HG03558 (cell line): Measurements from ENCODE around the gene FAM163A.

ENCODE experiments used
- ATAC-seq: cut with Tn5 transposase; IDR thresholded peaks from one replicate; pipeline ENCODE4 v1.9.1; 2021; ENCODE audit warnings: moderate number of reproducible peaks; ENCODE audit not compliant: unreplicated experiment; ENCODE audit errors: extremely low read depth

FAM163A gene

DNA sequence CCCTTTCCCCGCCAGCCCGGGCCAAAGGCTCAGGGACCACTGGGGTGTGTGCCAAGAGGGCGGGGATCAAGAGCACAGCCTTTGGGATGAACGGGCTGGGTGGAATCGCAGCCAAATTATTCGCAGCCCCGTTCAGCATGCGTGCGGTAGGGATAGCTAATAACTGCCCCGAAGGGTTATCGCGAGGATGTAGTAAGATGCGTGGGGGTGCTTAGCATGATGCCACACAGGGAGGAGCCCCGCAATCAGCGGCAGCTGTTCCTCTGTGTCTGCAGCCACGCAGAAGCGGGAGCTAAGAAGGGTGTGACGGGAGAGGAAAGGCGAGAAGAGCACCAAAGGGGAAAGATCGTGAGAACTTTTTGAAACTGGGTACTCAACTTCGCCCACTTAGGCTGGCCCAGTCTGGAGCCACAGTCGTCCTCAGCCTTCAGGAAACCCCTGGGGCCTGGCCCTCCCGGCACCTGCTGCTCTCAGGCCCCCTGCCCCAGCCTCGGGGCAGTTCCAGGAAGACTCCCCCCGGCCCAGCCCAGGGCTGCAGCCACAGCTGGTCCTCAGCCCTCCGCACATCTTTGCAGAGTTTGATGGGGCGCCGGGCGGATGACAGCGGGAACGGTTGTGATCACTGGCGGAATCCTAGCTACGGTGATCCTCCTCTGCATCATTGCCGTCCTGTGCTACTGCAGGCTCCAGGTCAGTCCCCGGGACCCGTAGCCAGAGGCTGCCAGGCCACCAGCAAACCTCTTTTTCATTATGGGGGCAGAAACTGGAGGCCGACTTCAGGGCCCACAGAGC lies 69.6 kb downstream of the FAM163A start:
- ATAC-seq = no peak

DNA sequence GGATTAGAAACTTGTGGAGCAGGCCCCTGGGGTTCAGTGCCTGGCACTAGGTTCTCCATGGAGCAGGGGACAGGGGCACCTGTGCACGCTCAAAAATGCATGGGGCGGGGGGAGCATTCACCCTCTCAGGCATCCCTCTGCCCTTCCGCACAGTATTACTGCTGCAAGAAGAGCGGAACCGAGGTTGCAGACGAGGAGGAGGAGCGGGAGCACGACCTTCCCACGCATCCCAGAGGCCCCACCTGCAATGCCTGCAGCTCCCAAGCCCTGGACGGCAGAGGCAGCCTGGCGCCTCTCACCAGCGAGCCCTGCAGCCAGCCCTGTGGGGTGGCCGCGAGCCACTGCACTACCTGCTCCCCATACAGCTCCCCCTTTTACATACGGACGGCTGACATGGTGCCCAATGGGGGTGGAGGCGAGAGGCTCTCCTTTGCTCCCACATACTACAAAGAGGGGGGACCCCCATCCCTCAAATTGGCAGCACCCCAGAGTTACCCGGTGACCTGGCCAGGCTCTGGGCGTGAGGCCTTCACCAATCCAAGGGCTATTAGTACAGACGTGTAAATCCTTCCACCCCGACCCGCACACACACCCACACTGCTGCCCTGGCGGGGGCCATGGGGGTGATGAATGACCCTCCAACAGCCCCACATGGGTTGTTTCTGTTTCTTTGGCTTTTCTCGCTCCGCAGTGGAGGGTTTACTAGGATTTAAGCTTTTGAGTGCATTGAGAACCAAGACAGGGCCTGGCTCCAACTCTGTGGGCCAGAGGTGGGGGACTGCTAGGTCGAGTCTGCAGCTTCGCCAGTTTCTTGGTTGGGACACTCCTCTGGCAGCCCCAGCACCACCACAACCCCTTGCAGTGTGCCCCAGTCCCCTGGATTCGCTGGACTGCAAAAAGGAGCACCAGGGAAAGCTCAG lies 70.8 kb downstream of the FAM163A start:
- no peak for ATAC-seq

DNA sequence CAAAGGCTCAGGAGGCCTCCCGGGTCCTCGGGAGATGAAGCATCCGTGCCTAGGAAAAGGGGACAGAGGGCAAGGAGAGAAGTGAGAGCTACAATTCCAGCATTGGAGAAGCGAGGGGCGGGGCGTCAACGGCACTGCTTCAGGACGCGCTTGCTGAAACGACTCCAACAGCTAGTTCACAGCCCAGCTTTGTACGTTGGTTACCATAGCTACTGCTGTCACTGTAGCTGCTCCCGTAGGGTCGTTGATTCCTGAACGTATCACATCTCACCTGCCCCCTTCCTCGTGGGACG lies 71.4 kb downstream of the FAM163A start:
- ATAC-seq = no peak

DNA sequence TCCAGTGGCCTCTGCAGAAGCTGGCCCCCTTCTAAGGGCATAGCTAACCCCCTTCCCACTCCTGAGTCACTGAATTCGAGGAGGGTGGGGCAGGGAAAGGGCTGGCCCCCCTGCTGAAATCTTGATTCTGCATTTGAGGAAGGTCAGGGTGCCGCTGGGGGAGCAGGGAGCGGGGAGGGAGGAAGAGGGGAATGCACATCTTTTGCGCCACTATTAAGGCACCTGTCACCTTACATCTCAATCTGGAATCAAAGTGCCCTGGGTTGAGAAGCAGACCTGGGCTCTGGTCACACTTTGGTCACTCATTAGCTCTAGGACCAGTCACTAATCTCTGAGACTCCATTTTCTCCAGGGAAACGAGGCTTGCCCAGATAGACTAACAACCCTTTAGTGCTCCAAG lies 72.5 kb downstream of the FAM163A start:
- ATAC-seq = no peak

DNA sequence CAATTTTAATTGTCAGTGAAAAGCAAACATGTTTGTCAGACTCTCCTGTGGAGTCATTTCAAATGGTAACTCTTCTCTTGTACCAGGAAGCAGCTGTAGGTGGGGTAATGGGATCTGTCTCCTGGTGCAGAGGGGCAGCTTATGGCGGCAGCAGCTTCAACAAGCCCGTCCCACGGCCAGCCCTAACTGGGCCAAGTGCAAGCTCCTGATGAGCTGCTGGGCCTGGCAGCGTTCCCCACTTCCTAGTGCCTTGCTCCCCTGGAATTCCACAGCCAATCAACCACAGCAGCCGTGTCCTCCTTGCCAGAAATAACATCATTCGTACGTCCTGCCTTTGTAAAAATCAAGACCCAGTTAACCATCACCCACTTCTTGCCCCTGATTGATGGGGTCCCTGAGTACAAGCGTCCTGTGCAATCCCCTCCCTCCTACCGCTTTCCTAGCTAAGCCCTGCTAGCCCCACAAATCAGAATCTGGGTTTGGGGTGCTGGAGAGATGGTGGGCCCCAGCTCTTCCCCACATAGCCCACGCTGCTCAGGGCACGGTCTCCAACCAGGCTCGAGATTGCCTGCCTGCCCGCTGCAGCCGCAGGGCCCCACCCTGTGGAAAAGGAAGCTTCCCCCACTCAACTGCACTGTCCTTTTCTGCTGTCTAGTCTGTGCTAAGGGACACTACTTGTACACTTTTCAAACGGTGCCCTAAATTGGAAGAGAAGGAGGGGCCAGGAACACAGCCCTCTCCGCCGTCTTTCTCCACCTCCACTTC lies 73.3 kb downstream of the FAM163A start:
- ATAC-seq = no peak

DNA sequence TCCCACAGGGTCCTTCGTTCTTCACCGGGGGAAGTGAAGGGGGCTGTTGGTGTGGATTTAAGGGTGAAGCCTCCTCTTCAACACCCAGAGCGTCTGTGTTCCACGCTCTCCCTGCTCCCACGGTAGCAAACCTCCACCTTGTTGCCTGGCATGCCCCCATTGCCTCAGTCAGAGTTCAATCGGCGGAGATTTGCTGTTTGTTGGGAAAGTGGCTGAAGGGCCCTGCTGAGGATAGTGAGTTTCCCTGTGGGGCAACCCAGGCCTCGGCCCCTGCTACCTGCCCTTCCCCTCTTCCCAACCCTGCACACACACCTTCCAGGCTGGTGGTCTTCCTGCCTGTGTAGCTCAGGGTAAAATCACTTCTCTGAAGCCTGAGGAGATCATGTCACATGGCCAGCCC lies 74.0 kb downstream of the FAM163A start:
- no peak for ATAC-seq

DNA sequence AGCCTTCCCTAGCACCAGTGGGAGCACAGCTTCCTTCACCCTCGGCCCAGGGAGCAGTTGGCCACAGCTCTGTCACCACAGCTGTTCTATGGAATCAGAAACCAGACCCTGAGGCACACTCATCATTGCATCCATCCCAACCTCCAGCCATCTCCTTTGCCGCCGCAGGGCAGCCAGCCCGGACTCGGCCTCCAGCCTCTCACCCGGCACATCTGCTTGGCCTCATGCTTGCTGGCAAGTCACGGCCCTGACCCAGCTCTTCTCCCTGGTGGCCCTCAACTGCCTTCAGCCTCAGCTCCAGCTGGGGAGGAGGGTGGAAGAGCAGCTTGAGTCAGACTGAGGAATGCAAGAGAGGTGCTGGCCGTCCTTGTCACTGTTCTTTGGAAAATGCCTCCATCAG lies 74.7 kb downstream of the FAM163A start:
- ATAC-seq = no peak

DNA sequence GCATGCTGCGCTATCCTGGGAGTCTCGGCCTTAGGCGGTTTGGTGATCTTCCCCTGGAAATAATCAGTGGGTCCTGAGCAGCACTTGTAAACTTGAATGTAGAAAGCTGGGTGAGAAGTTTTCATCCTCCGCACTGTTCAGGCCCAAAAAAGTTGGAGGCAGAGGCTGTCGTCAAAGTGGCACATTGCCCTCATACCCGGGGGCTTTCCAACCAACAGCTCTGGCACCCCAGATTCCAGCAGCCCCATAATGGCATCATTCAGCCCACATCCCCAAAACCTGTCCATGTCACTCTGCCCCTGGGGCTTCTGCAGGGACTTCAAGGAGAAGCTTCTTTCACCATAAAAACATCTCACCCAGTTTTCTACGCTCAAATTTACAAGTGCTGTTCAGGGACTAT lies 75.2 kb downstream of the FAM163A start:
- ATAC-seq = no peak

DNA sequence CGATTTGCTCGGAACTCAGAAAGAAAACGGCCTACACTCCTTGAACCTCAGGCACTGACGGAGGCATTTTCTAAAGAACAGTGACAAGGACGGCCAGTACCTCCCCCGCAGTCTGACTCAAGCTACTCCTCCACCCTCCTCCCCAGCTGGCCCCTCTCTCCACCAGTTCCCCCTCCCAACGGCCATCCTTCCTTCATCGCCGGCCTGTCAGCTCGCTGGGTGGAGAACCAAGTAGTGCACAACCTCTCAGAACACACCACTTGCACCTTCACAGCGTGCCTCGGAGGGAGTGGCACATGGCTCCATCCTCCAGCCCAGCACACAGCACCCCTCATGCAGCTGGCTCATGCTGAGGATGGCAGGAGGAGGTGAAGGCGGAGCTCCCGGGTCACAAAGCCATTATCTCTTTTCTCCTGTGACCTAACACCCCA lies 75.7 kb downstream of the FAM163A start:
- no peak for ATAC-seq

DNA sequence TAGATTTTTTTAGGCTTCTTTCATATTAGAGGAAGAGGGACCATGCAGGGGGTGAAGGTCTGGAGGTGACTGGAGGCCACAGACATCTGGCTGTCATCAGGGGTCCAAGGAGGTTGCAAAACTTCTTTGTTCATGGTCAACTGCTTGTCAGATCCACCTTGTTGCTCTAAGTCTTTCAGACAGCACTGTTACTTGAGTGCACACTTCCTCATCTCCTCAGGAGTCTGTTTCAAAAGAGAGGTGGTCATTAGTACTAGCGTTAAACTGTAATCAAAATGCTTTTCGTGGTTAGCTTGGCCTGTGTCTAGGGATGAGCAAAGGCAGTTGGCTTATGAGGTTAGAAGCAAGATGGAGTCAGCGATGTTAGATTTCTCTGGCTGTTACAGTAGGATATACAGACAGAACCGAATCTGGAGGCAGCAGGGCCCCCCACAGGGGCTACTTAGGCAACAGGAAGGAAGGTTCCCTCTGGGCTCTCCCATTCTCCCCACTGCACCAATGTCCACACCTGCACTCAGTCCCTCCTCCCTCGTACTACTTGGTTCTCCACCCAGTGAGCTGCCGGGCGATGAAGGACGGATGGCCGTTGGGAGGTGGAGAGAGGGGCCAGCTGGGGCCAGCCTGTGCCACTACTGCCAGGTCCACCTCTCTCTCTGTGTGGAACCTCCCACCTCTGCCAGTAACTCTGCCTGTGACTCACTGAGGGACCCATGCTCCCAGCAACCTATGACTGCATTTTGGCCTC lies 77.3 kb downstream of the FAM163A start:
- no peak for ATAC-seq

DNA sequence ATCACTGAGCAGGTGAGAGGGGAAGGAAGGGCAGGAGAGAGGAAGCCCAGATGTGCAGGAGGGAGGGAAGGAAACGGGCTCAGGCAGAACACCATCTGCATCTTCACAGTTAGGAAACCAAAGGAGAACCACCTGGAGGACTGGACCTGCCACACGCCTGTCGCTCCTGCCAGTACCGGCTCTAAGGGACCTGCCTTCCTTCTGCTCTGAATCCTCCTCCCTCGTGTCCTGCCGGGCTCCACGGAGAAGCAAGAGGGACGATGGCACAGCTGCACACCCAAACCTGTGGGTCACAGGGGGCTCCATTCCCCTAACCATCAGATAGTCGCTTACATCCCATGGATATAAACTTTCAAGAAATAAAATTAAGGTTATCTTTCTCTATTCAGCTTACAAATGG lies 78.4 kb downstream of the FAM163A start:
- ATAC-seq = no peak

DNA sequence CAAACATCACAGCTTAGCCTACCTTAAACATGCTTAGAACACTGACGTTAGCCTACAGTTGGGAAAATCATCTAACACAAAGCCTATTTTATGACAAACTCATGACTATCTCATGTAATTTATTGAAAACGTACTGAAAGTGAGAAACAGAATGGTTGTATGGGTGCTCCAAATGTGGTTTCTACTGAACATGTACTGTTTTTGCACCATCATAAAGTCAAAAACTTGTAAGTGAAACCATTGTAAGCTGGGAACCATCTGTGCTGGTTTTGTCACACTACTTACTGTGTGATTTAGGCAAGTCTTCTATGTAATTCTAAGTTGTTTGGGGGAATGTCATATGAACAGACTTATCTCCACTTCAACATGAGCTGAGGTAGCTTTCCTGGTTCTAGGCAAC lies 79.0 kb downstream of the FAM163A start:
- ATAC-seq = no peak

DNA sequence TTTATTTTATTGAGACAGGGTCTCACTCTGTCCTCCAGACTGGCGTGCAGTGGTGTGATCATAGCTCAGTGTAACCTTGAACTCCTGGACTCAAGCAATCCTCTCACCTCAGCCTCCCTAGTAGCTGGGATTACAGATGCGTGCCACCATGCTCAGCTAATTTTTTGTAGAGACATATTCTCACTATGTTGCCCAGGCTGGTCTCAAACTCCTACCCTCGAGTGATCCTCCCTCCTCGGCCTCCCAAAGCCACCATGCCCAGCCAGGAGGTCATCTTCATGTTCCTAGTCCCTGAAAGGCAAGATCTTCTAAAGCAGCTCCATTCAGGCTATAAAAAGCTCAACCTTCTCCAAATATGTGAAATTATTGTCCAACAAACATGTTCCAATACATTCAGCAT lies 80.6 kb downstream of the FAM163A start:
- no peak for ATAC-seq

DNA sequence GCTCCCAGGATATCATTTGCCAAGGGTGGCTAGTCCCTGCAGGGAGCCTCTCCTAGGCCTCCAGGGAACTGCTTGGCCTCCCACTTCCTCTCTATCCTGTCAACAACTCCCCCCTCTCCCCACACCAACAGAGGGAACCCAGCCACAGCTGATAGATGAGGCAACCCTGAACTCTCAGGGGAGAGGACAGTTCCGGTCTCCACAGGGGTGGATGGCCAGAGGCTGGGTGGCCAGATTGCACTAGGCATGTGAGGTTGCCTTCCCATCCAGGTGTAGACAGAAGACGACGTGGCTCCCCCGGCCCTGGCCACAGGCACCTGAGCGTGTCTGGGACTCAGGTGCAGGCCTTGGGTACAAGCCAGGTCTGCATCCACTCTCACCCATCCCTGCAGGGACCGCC lies 81.2 kb downstream of the FAM163A start:
- no peak for ATAC-seq

DNA sequence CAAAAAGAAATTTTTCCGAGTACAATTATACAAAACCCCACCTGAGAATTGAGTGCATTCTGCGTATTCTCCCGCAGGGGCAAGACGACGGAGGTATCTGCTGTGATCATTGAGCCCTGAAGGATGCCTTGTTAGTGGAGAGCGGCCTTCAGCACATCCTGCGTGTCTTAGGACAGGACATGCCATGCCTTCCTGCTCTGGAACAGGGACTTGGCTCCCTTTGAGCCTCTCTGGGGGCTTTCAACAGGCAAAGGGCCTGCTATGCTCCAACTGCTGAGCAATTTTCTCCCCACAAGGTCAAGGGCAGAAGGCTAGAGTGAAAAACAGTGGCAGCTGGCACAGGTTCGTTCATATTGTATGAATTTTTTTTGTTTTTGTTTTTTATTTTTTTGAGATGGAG lies 82.1 kb downstream of the FAM163A start:
- ATAC-seq = no peak

DNA sequence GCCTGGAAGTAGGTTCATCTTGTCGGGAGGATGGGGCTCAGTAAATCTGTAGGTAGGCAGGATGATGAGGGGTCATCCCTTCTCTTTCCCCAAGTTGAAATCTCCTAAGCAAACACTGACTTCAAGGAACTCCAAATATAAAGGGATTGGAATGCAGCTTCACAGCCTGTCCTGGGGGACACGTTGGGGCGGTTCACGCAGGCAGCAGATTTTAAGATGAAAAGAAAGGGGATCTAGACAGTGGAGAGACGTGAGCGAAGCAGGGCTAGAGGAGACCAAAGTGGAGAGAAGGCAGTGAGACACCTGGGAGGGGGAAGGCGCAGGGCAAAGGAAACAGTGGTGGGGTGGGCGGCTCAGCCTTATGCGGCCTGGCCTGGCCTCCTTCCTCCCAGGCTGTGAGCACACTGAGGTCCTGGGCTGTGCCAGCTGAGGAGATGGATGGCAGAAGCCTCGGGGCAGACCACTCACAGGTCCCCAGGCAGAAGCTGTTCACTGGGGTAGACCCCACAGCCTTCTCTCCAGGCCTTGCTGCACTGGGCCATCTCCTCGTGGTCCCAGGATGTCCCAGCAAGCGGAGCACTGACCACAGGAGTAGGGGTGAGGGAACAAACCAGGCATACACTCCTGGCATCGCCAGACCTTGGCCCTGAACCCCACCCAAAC lies 82.8 kb downstream of the FAM163A start:
- ATAC-seq = no peak

DNA sequence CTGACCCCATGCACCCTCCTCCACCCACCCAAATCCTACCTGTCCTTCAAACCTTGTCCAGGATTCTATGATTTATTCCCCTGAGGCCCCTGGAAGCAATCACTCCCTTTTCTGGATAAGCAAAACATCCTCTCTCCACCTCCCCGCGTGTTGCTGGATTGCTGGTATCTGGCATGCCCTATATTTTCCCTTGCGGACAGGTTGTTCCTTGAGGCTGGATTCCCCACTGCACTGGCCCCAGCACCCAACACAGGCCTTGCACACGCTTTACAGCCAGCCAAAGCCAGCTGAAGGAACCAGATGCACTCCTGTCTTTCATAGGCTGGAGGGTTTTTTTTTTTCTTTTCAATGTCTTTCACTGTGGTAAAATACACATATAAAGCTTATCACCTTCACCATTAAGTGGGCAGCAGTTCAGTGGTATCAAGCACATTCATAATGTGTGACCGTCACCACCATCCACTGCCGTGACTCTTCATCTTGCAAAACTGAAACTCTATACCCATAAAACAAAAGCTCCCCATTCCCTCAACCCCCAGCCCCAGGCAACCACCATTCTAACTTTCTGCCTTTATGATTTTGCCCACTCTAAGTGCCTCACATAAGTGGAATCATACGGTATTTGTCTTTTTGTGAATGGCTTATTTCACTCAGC lies 83.7 kb downstream of the FAM163A start:
- ATAC-seq = no peak

DNA sequence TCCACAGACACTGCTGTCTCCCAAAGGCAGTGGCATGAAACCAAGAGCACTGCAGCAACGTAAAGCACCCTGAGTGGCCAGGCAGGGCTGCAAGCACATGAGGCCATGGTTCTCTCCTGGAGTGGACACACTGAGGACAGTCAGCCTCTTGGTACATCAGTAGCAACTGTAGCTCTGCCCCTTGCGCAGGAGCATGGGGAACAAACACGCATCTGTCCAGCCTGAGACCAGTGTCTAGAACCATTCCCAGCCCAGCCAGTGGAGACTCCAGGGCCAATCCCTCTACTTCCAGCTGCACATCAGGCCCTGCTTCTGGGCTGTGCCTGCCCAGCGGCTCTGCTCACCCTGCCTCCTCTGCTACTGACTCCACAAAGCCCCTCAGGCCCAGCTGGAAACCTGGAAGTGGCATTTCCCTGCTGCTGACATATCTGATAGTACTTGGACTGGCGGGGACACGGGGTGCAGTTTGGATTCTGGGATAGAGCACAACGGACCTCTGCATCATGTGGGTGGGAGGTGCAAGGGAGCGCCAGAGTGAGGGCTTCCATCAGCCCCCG lies 85.5 kb downstream of the FAM163A start:
- no peak for ATAC-seq

DNA sequence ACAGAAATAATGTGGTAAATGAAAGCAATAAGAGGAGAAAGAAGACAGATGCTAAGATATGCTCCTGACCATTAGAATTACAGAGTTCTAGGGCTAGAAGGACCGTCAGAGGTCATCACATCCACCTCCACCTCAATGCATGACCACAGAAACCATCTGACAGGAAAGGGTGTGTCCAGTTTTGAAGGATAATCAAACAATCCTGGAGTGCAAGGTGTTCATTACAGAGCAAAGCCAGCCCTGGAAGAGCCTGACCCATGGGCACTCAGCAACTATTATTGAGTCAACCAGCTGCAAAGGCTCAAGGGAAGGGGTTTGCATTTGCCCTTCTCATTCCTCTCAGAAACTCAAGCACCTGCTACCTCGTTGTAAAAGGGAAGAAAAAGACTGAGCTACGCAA lies 88.1 kb downstream of the FAM163A start:
- no peak for ATAC-seq
